ENCODE results near the gene SERHL2. TPM values are rescaled to one million over a fixed set of nuclear protein-coding genes. Genes with fewer than 3 reads are reported as not detected.

SERHL2 gene
- total RNA-seq, 1 experiment from 2014 or later: 1.1 TPM

- Mint-ChIP-seq H3K27me3 (ENCODE audit: low read depth) (no peaks in the 10 kb centered on the region), H3K9me3 (no peaks in the 10 kb centered on the region), H3K27ac (no peak overlapping the region), H3K4me3 (no peak overlapping the region), H3K36me3 (peaks cover 2% of the 10 kb centered on the region; the same call in 1 of the 2 replicates), H3K4me1 (peaks cover 7% of the 10 kb centered on the region)
- ChIA-PET CTCF (interaction anchor here (0.5 to 3.8 kb wide), 33 partner anchors 8 to 509 kb away, joined by 3 to 13 read pairs (median 4); partner anchors contain the start of genes ARFGAP3 and CYB5R3), POLR2A (interaction anchor here (0.5 kb wide), 1 partner anchor 132 kb away, joined by 4 read pairs; no protein-coding TSS in a partner anchor)
- peak; percentile 91 for DNase-seq (ENCODE audit: low spot score)
- peak; percentile 95 for ATAC-seq
- TF ChIP-seq SP1 (CRISPR knock-in tag; conservative IDR thresholded peaks at IDR 0.05) (0 out of 2 replicates have a peak, but pooled peaks have one; percentile 36), FOXK1 (CRISPR knock-in tag; IDR thresholded peaks at IDR 0.05) (no peak), CTCF (IDR thresholded peaks at IDR 0.05) (peak; percentile 80)
Measured at GRCh38 chr22:42621505-42622002, 67.8 kb downstream of the SERHL2 start.

DNA sequence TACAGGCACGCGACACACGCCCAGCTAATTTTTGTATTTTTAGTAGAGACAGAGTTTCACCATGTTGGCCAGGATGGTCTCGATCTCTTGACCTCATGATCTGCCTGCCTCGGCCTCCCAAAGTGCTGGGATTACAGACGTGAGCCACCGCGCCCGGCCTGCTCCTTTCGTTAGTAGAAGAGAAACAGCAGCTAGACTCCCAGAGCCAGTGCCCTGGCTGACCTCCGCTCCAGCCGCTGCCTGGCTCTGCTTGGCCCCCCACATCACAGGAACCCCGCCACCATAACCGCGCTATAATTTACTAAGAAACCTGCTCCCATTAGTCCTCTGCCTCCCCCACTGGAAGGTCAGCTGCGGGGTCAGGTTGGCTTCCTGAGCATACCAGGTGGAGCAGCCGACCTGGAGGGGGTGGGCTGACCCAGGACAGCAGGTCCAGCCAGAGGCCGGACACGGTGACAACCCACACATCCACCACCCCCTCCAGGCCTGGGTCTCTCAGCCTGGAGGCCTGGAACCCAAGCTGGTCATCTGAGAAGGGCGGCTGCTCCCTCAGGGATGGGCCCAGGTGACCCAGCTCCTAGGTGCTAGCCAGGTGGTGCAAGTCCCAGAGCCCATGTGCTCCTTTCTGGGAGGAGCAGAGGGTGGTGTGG is 68.4 kb downstream of the SERHL2 start:
- peaks cover 7% of the 10 kb centered on the region for H3K4me1 Mint-ChIP-seq
- H3K4me3 Mint-ChIP-seq: no peak overlapping the region
- peaks cover 2% of the 10 kb centered on the region; the same call in 1 of the 2 replicates for H3K36me3 Mint-ChIP-seq
- ATAC-seq: no peak
- no peaks in the 10 kb centered on the region for H3K27me3 Mint-ChIP-seq (ENCODE audit: low read depth)
- ChIA-PET CTCF (interaction anchor here (0.5 to 3.8 kb wide), 33 partner anchors 7 to 508 kb away, joined by 3 to 13 read pairs (median 4); partner anchors contain the start of genes ARFGAP3 and CYB5R3), POLR2A (no interaction called here)
- no peaks in the 10 kb centered on the region for H3K9me3 Mint-ChIP-seq
- TF ChIP-seq CDX4 (CRISPR knock-in tag; IDR thresholded peaks at IDR 0.05; ENCODE audit: borderline replicate concordance) (no peak), E2F4 (CRISPR knock-in tag; IDR thresholded peaks at IDR 0.05; ENCODE audit: borderline replicate concordance, low read depth) (no peak), ZNF512 (CRISPR knock-in tag; IDR thresholded peaks at IDR 0.05; ENCODE audit: borderline replicate concordance) (no peak), ZNF263 (CRISPR knock-in tag; IDR thresholded peaks at IDR 0.05; ENCODE audit: low read depth) (no peak), STAT6 (CRISPR knock-in tag; conservative IDR thresholded peaks at IDR 0.05; ENCODE audit: low read depth) (no peak), FOXJ3 (CRISPR knock-in tag; IDR thresholded peaks at IDR 0.05; ENCODE audit: borderline replicate concordance) (no peak)
- TF ChIP-seq, protein P1, sequence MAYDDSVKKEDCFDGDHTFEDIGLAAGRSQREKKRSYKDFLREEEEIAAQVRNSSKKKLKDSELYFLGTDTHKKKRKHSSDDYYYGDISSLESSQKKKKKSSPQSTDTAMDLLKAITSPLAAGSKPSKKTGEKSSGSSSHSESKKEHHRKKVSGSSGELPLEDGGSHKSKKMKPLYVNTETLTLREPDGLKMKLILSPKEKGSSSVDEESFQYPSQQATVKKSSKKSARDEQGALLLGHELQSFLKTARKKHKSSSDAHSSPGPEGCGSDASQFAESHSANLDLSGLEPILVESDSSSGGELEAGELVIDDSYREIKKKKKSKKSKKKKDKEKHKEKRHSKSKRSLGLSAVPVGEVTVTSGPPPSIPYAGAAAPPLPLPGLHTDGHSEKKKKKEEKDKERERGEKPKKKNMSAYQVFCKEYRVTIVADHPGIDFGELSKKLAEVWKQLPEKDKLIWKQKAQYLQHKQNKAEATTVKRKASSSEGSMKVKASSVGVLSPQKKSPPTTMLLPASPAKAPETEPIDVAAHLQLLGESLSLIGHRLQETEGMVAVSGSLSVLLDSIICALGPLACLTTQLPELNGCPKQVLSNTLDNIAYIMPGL (CRISPR knock-in tag; IDR thresholded peaks at IDR 0.05): no peak
- TF ChIP-seq, protein P2, sequence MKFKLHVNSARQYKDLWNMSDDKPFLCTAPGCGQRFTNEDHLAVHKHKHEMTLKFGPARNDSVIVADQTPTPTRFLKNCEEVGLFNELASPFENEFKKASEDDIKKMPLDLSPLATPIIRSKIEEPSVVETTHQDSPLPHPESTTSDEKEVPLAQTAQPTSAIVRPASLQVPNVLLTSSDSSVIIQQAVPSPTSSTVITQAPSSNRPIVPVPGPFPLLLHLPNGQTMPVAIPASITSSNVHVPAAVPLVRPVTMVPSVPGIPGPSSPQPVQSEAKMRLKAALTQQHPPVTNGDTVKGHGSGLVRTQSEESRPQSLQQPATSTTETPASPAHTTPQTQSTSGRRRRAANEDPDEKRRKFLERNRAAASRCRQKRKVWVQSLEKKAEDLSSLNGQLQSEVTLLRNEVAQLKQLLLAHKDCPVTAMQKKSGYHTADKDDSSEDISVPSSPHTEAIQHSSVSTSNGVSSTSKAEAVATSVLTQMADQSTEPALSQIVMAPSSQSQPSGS (CRISPR knock-in tag; IDR thresholded peaks at IDR 0.05; ENCODE audit: borderline replicate concordance, low read depth): no peak
- no peak overlapping the region for H3K27ac Mint-ChIP-seq
- DNase-seq (ENCODE audit: low spot score): no peak
